ENCODE measurements around the gene PLXDC2.

DNA sequence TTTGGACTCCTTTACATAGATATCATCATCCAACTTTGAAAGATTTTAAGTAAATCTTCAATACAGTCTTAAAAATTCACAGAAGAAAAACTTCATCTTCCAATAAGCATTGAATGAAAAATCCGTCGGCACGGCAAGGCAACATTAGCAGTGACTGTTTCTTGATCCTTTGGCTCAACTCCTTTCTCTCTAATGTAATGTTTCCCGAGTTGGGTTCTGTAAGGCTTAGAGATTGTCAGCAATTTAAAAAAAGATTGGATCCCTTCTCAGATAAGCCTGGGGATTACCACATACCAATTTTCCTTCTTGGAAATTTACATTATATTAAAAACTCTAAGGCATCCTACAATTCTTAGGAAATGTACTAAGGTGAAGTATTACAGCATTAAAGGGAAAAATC is 291.8 kb downstream of the PLXDC2 start:
- TF ChIP-seq, protein P1, sequence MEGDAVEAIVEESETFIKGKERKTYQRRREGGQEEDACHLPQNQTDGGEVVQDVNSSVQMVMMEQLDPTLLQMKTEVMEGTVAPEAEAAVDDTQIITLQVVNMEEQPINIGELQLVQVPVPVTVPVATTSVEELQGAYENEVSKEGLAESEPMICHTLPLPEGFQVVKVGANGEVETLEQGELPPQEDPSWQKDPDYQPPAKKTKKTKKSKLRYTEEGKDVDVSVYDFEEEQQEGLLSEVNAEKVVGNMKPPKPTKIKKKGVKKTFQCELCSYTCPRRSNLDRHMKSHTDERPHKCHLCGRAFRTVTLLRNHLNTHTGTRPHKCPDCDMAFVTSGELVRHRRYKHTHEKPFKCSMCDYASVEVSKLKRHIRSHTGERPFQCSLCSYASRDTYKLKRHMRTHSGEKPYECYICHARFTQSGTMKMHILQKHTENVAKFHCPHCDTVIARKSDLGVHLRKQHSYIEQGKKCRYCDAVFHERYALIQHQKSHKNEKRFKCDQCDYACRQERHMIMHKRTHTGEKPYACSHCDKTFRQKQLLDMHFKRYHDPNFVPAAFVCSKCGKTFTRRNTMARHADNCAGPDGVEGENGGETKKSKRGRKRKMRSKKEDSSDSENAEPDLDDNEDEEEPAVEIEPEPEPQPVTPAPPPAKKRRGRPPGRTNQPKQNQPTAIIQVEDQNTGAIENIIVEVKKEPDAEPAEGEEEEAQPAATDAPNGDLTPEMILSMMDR (IDR thresholded peaks at IDR 0.05), result no peak
- TF ChIP-seq POLR2A (IDR thresholded peaks at IDR 0.05), result no peak
- TF ChIP-seq POLR2AphosphoS5 (IDR thresholded peaks at IDR 0.05), result no peak
